Cerebellar nuclear complex (tissue), 1 donor: ENCODE results near the gene PALLD.

Source experiments
- DNase-seq, 2 experiments: peaks; one replicate each; lab custom pipeline; 2025; lab: John Stamatoyannopoulos, UW

PALLD gene

GRCh38 chr4:168765726-168766125 lies 268.9 kb downstream of the PALLD start:
- DNase-seq: no peak

- DNase-seq: no peak
Measured at GRCh38 chr4:168766604-168767316, 269.9 kb downstream of the PALLD start.

- no peak for DNase-seq
Measured at GRCh38 chr4:168769416-168769815, 272.6 kb downstream of the PALLD start.

GRCh38 chr4:168769837-168770236 lies 273.0 kb downstream of the PALLD start:
- no peak for DNase-seq

GRCh38 chr4:168771251-168771650 lies 274.4 kb downstream of the PALLD start:
- DNase-seq: no peak

- no peak for DNase-seq
Measured at GRCh38 chr4:168773388-168774195, 276.7 kb downstream of the PALLD start.

GRCh38 chr4:168776382-168776781 lies 279.5 kb downstream of the PALLD start:
- no peak for DNase-seq

- no peak for DNase-seq
Measured at GRCh38 chr4:168777277-168777965, 280.6 kb downstream of the PALLD start.

- DNase-seq: no peak
Measured at GRCh38 chr4:168781341-168781740, 284.5 kb downstream of the PALLD start.

GRCh38 chr4:168781926-168782325 lies 285.1 kb downstream of the PALLD start:
- DNase-seq: no peak

- DNase-seq: no peak
Measured at GRCh38 chr4:168782439-168782838, 285.6 kb downstream of the PALLD start.

- no peak for DNase-seq
Measured at GRCh38 chr4:168784786-168785461, 288.1 kb downstream of the PALLD start.

- no peak for DNase-seq
Measured at GRCh38 chr4:168787334-168787733, 290.5 kb downstream of the PALLD start.

GRCh38 chr4:168787801-168788595 lies 291.1 kb downstream of the PALLD start:
- no peak for DNase-seq

- no peak for DNase-seq
Measured at GRCh38 chr4:168790898-168791297, 294.0 kb downstream of the PALLD start.

- DNase-seq: no peak
Measured at GRCh38 chr4:168791376-168791775, 294.5 kb downstream of the PALLD start.

GRCh38 chr4:168793542-168793941 lies 296.7 kb downstream of the PALLD start:
- no peak for DNase-seq

- DNase-seq: no peak
Measured at GRCh38 chr4:168794092-168794707, 297.3 kb downstream of the PALLD start.

GRCh38 chr4:168794881-168795280 lies 298.0 kb downstream of the PALLD start:
- no peak for DNase-seq

- no peak for DNase-seq
Measured at GRCh38 chr4:168795346-168795745, 298.5 kb downstream of the PALLD start.
